WTC11 (cell line): ENCODE data around the gene NRG2. TPM values are rescaled to one million over a fixed set of nuclear protein-coding genes. Genes with fewer than 3 reads are reported as not detected.

Experiments used
- ATAC-seq: fragments of 200-7000 bp; cut with Tn5 transposase; 2 replicates; pipeline ENCODE4 v1.10.0; 2021; ENCODE audit warnings: mild to moderate bottlenecking, moderate library complexity
- CTCF ChIA-PET: fragments of 300-600 bp; sonication (Branson Sonifier 250); formaldehyde crosslinking; loops from one replicate; lab custom pipeline; 2021; ENCODE audit warnings: antibody characterized with exemption; lab: Charles Lee
- POLR2A ChIA-PET: fragments of 350-600 bp; sonication (Branson Sonifier 250); formaldehyde crosslinking; loops from one replicate; lab custom pipeline; 2021; ENCODE audit warnings: antibody characterized with exemption; lab: Charles Lee
- DNase-seq: peaks from one replicate; pipeline ENCODE4 v3.0.0; 2021; ENCODE audit warnings: low spot score
- H3K27ac Mint-ChIP-seq: 2 replicates; pipeline ENCODE4 v1.8.0; 2021; ENCODE audit warnings: mixed read lengths
- H3K27me3 Mint-ChIP-seq: 2 replicates; pipeline ENCODE4 v1.8.0; 2021; ENCODE audit warnings: low read depth, mild to moderate bottlenecking, moderate library complexity, mixed read lengths
- H3K36me3 Mint-ChIP-seq: 2 replicates; pipeline ENCODE4 v1.8.0; 2021; ENCODE audit warnings: mixed read lengths
- H3K4me1 Mint-ChIP-seq: 2 replicates; pipeline ENCODE4 v1.8.0; 2022; ENCODE audit warnings: mixed read lengths
- H3K4me3 Mint-ChIP-seq: 2 replicates; pipeline ENCODE4 v1.8.0; 2021; ENCODE audit warnings: mild to moderate bottlenecking, moderate library complexity, mixed read lengths
- H3K9me3 Mint-ChIP-seq: 2 replicates; pipeline ENCODE4 v1.8.0; 2021; ENCODE audit warnings: mixed read lengths
- CREM ChIP-seq: sonication (generic); formaldehyde crosslinking; IDR thresholded peaks from 2 replicates; pipeline ENCODE4 v1.8.1; 2022; ENCODE audit warnings: mild to moderate bottlenecking, missing genetic modification reagents, moderate library complexity
- ELF4 ChIP-seq: sonication (generic); formaldehyde crosslinking; IDR thresholded peaks from 2 replicates; pipeline ENCODE4 v1.8.1; 2022; ENCODE audit warnings: low read depth, mild to moderate bottlenecking, moderate library complexity, missing genetic modification reagents
- GTF2I ChIP-seq: fragments of 250-450 bp; sonication (Bioruptor Pico); conservative IDR thresholded peaks from 2 replicates; pipeline ENCODE4 v1.4.0; 2021; ENCODE audit warnings: mild to moderate bottlenecking
- NFE2L1 ChIP-seq: sonication (generic); formaldehyde crosslinking; IDR thresholded peaks from 2 replicates; pipeline ENCODE4 v1.8.1; 2023; ENCODE audit warnings: missing genetic modification reagents
- SMAD3 ChIP-seq: sonication (generic); formaldehyde crosslinking; IDR thresholded peaks from 2 replicates; pipeline ENCODE4 v1.8.0; 2022; ENCODE audit warnings: missing genetic modification reagents, mild to moderate bottlenecking, borderline replicate concordance
- TCF7 ChIP-seq: sonication (generic); formaldehyde crosslinking; IDR thresholded peaks from 2 replicates; pipeline ENCODE4 v1.8.0; 2022; ENCODE audit warnings: mild to moderate bottlenecking, low read depth, missing genetic modification reagents, moderate library complexity
- TEAD4 ChIP-seq: sonication (generic); formaldehyde crosslinking; IDR thresholded peaks from 2 replicates; pipeline ENCODE4 v1.8.0; 2022; ENCODE audit warnings: mild to moderate bottlenecking, missing genetic modification reagents
- ZNF219 ChIP-seq: sonication (generic); formaldehyde crosslinking; IDR thresholded peaks from 2 replicates; pipeline ENCODE4 v1.8.0; 2023; ENCODE audit warnings: missing genetic modification reagents, mild to moderate bottlenecking, borderline replicate concordance
- ZNF396 ChIP-seq: fragments of 250-450 bp; sonication (Bioruptor Pico); IDR thresholded peaks from 2 replicates; pipeline ENCODE4 v1.8.0; 2021; ENCODE audit warnings: mild to moderate bottlenecking, moderate library complexity, borderline replicate concordance
- total RNA-seq: library from RNA; stranded (reverse); gene quantifications from 3 replicates; pipeline ENCODE4 v1.2.3, GENCODE V29; 2021
- TF ChIP-seq, protein P1 (sequence below): sonication (generic); formaldehyde crosslinking; IDR thresholded peaks from 2 replicates; pipeline ENCODE4 v1.8.0; 2022; ENCODE audit warnings: mild to moderate bottlenecking, missing genetic modification reagents
- TF ChIP-seq, protein P2 (sequence below): sonication (generic); formaldehyde crosslinking; IDR thresholded peaks from 2 replicates; pipeline ENCODE4 v1.8.1; 2022; ENCODE audit warnings: low read depth, mild to moderate bottlenecking, moderate library complexity, missing genetic modification reagents, borderline replicate concordance
- TF ChIP-seq, protein P3 (sequence below): fragments of 250-450 bp; sonication (Bioruptor Pico); IDR thresholded peaks from 2 replicates; pipeline ENCODE4 v1.9.0; 2021; ENCODE audit warnings: mild to moderate bottlenecking
- TF ChIP-seq, protein P4 (sequence below): sonication (generic); formaldehyde crosslinking; IDR thresholded peaks from 2 replicates; pipeline ENCODE4 v1.8.1; 2023; ENCODE audit warnings: mild to moderate bottlenecking, missing genetic modification reagents, borderline replicate concordance
- TF ChIP-seq, protein P5 (sequence below): sonication (generic); formaldehyde crosslinking; IDR thresholded peaks from 2 replicates; pipeline ENCODE4 v1.8.1; 2022; ENCODE audit warnings: mild to moderate bottlenecking, moderate library complexity, missing genetic modification reagents
- TF ChIP-seq, protein P6 (sequence below): fragments of 250-450 bp; sonication (Bioruptor Pico); IDR thresholded peaks from 2 replicates; pipeline ENCODE4 v1.9.0; 2021; ENCODE audit warnings: moderate library complexity, mild to moderate bottlenecking, inconsistent platforms, borderline replicate concordance
- TF ChIP-seq, protein P7 (sequence below): fragments of 250-450 bp; sonication (Bioruptor Pico); IDR thresholded peaks from 2 replicates; pipeline ENCODE4 v1.8.0; 2021; ENCODE audit warnings: mild to moderate bottlenecking
- TF ChIP-seq, protein P8 (sequence below): sonication (generic); formaldehyde crosslinking; IDR thresholded peaks from 2 replicates; pipeline ENCODE4 v1.8.1; 2022; ENCODE audit warnings: missing genetic modification reagents, borderline replicate concordance
- TF ChIP-seq, protein P9 (sequence below): fragments of 250-450 bp; sonication (Bioruptor Pico); IDR thresholded peaks from 2 replicates; pipeline ENCODE4 v2.1.2; 2022; ENCODE audit warnings: mild to moderate bottlenecking, moderate library complexity

Gene NRG2
- total RNA-seq, 1 experiment from 2014 or later: 0.44 TPM

DNA sequence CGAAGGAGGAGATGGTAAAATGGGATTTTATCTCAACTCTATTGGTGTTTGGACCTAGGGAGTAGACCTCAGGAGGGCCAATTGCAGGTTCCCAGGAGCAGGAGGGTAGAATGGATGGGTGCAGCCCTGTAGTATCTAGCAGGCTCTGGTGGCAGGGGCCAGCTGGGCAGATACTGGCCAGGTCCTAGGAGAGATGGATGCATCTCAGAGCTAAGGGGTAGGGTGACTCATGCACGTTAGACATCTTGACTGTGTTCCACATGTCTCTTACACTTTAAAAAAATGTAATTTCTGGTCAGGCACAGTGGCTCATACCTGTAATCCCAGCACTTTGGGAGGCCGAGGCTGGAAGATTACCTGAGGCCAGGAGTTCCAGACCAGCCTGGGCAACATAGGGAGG lies 225.1 kb downstream of the NRG2 start:
- no peak overlapping the region for H3K4me3 Mint-ChIP-seq
- DNase-seq: no peak
- peaks cover 4% of the 10 kb centered on the region; the same call in 1 of the 2 replicates for H3K4me1 Mint-ChIP-seq
- ATAC-seq: no peak
- no peaks in the 10 kb centered on the region for H3K36me3 Mint-ChIP-seq
- ChIA-PET CTCF (no interaction called here), POLR2A (no interaction called here)
- H3K27ac Mint-ChIP-seq: no peak overlapping the region
- H3K27me3 Mint-ChIP-seq: no peaks in the 10 kb centered on the region; the same call in 1 of the 2 replicates
- TF ChIP-seq, protein P1, sequence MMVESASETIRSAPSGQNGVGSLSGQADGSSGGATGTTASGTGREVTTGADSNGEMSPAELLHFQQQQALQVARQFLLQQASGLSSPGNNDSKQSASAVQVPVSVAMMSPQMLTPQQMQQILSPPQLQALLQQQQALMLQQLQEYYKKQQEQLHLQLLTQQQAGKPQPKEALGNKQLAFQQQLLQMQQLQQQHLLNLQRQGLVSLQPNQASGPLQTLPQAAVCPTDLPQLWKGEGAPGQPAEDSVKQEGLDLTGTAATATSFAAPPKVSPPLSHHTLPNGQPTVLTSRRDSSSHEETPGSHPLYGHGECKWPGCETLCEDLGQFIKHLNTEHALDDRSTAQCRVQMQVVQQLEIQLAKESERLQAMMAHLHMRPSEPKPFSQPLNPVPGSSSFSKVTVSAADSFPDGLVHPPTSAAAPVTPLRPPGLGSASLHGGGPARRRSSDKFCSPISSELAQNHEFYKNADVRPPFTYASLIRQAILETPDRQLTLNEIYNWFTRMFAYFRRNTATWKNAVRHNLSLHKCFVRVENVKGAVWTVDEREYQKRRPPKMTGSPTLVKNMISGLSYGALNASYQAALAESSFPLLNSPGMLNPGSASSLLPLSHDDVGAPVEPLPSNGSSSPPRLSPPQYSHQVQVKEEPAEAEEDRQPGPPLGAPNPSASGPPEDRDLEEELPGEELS (CRISPR knock-in tag): no peak
- TF ChIP-seq, protein P2, sequence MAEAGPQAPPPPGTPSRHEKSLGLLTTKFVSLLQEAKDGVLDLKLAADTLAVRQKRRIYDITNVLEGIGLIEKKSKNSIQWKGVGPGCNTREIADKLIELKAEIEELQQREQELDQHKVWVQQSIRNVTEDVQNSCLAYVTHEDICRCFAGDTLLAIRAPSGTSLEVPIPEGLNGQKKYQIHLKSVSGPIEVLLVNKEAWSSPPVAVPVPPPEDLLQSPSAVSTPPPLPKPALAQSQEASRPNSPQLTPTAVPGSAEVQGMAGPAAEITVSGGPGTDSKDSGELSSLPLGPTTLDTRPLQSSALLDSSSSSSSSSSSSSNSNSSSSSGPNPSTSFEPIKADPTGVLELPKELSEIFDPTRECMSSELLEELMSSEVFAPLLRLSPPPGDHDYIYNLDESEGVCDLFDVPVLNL (CRISPR knock-in tag): no peak
- TF ChIP-seq, protein P3, sequence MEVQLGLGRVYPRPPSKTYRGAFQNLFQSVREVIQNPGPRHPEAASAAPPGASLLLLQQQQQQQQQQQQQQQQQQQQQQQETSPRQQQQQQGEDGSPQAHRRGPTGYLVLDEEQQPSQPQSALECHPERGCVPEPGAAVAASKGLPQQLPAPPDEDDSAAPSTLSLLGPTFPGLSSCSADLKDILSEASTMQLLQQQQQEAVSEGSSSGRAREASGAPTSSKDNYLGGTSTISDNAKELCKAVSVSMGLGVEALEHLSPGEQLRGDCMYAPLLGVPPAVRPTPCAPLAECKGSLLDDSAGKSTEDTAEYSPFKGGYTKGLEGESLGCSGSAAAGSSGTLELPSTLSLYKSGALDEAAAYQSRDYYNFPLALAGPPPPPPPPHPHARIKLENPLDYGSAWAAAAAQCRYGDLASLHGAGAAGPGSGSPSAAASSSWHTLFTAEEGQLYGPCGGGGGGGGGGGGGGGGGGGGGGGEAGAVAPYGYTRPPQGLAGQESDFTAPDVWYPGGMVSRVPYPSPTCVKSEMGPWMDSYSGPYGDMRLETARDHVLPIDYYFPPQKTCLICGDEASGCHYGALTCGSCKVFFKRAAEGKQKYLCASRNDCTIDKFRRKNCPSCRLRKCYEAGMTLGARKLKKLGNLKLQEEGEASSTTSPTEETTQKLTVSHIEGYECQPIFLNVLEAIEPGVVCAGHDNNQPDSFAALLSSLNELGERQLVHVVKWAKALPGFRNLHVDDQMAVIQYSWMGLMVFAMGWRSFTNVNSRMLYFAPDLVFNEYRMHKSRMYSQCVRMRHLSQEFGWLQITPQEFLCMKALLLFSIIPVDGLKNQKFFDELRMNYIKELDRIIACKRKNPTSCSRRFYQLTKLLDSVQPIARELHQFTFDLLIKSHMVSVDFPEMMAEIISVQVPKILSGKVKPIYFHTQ (CRISPR knock-in tag): no peak
- TF ChIP-seq, protein P4, sequence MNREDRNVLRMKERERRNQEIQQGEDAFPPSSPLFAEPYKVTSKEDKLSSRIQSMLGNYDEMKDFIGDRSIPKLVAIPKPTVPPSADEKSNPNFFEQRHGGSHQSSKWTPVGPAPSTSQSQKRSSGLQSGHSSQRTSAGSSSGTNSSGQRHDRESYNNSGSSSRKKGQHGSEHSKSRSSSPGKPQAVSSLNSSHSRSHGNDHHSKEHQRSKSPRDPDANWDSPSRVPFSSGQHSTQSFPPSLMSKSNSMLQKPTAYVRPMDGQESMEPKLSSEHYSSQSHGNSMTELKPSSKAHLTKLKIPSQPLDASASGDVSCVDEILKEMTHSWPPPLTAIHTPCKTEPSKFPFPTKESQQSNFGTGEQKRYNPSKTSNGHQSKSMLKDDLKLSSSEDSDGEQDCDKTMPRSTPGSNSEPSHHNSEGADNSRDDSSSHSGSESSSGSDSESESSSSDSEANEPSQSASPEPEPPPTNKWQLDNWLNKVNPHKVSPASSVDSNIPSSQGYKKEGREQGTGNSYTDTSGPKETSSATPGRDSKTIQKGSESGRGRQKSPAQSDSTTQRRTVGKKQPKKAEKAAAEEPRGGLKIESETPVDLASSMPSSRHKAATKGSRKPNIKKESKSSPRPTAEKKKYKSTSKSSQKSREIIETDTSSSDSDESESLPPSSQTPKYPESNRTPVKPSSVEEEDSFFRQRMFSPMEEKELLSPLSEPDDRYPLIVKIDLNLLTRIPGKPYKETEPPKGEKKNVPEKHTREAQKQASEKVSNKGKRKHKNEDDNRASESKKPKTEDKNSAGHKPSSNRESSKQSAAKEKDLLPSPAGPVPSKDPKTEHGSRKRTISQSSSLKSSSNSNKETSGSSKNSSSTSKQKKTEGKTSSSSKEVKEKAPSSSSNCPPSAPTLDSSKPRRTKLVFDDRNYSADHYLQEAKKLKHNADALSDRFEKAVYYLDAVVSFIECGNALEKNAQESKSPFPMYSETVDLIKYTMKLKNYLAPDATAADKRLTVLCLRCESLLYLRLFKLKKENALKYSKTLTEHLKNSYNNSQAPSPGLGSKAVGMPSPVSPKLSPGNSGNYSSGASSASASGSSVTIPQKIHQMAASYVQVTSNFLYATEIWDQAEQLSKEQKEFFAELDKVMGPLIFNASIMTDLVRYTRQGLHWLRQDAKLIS (CRISPR knock-in tag): no peak
- TF ChIP-seq, protein P5, sequence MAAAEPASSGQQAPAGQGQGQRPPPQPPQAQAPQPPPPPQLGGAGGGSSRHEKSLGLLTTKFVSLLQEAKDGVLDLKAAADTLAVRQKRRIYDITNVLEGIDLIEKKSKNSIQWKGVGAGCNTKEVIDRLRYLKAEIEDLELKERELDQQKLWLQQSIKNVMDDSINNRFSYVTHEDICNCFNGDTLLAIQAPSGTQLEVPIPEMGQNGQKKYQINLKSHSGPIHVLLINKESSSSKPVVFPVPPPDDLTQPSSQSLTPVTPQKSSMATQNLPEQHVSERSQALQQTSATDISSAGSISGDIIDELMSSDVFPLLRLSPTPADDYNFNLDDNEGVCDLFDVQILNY: no peak
- TF ChIP-seq NFE2L1: no peak
- no peak for TF ChIP-seq TEAD4 (CRISPR knock-in tag)
- no peak for TF ChIP-seq ZNF396 (CRISPR knock-in tag)
- TF ChIP-seq, protein P6, sequence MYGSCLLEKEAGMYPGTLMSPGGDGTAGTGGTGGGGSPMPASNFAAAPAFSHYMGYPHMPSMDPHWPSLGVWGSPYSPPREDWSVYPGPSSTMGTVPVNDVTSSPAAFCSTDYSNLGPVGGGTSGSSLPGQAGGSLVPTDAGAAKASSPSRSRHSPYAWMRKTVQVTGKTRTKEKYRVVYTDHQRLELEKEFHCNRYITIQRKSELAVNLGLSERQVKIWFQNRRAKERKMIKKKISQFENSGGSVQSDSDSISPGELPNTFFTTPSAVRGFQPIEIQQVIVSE: no peak
- no peak for TF ChIP-seq GTF2I
- TF ChIP-seq TCF7 (CRISPR knock-in tag): no peak
- H3K9me3 Mint-ChIP-seq: peaks cover 7% of the 10 kb centered on the region

DNA sequence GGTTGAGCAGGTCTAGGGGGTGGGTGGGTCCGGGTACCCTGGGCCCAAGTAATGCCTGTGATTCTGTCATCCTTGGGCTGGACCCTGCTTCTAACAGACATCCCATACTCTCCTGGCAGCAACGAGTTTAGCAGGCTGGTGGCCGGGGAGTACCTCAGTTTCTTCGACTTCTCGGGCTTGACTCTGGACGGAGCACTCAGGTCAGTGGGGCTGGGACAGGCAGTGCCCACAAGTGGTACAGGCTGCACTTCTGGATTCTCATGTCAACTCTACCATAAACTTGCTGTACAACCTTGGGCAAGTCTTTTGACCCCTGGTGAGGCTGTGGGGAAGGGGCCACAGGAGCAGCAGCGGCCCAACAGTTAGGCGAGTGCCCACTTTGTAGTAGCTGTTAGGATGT lies 225.7 kb downstream of the NRG2 start:
- Mint-ChIP-seq H3K27ac (no peak overlapping the region), H3K4me3 (no peak overlapping the region), H3K27me3 (no peaks in the 10 kb centered on the region; the same call in 1 of the 2 replicates), H3K9me3 (peaks cover 7% of the 10 kb centered on the region), H3K4me1 (peaks cover 4% of the 10 kb centered on the region; the same call in 1 of the 2 replicates), H3K36me3 (no peaks in the 10 kb centered on the region)
- ChIA-PET POLR2A (no interaction called here), CTCF (no interaction called here)
- DNase-seq (peak; percentile 2), ATAC-seq (no peak)
- TF ChIP-seq, protein P7, sequence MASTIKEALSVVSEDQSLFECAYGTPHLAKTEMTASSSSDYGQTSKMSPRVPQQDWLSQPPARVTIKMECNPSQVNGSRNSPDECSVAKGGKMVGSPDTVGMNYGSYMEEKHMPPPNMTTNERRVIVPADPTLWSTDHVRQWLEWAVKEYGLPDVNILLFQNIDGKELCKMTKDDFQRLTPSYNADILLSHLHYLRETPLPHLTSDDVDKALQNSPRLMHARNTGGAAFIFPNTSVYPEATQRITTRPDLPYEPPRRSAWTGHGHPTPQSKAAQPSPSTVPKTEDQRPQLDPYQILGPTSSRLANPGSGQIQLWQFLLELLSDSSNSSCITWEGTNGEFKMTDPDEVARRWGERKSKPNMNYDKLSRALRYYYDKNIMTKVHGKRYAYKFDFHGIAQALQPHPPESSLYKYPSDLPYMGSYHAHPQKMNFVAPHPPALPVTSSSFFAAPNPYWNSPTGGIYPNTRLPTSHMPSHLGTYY (CRISPR knock-in tag): no peak
- TF ChIP-seq ZNF219 (CRISPR knock-in tag) (no peak), CREM (CRISPR knock-in tag) (no peak), GTF2I (no peak), SMAD3 (CRISPR knock-in tag) (no peak), ZNF396 (CRISPR knock-in tag) (no peak), ELF4 (CRISPR knock-in tag) (no peak)
- TF ChIP-seq, protein P8, sequence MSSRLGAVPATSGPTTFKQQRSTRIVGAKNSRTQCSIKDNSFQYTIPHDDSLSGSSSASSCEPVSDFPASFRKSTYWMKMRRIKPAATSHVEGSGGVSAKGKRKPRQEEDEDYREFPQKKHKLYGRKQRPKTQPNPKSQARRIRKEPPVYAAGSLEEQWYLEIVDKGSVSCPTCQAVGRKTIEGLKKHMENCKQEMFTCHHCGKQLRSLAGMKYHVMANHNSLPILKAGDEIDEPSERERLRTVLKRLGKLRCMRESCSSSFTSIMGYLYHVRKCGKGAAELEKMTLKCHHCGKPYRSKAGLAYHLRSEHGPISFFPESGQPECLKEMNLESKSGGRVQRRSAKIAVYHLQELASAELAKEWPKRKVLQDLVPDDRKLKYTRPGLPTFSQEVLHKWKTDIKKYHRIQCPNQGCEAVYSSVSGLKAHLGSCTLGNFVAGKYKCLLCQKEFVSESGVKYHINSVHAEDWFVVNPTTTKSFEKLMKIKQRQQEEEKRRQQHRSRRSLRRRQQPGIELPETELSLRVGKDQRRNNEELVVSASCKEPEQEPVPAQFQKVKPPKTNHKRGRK (CRISPR knock-in tag): no peak
- TF ChIP-seq, protein P9, sequence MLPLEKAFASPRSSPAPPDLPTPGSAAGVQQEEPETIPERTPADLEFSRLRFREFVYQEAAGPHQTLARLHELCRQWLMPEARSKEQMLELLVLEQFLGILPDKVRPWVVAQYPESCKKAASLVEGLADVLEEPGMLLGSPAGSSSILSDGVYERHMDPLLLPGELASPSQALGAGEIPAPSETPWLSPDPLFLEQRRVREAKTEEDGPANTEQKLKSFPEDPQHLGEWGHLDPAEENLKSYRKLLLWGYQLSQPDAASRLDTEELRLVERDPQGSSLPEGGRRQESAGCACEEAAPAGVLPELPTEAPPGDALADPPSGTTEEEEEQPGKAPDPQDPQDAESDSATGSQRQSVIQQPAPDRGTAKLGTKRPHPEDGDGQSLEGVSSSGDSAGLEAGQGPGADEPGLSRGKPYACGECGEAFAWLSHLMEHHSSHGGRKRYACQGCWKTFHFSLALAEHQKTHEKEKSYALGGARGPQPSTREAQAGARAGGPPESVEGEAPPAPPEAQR (CRISPR knock-in tag): no peak
